ENCODE results near the gene CPZ. TPM values are rescaled to one million over a fixed set of nuclear protein-coding genes. Genes with fewer than 3 reads are reported as not detected.

The CPZ gene
- total RNA-seq, 1 experiment from 2014 or later, result 37.3 TPM

GRCh38 chr4:8597791-8598190, 5.2 kb downstream of the CPZ start:
- TF ChIP-seq CTCF (conservative IDR thresholded peaks at IDR 0.05), result no peak
- Histone ChIP-seq H2BK120ac (ENCODE audit: low read depth, low read length, poor library complexity, severe bottlenecking) (no peak overlapping the region), H4K20me1 (ENCODE audit: control insufficient read depth, insufficient read depth, insufficient read length) (no peaks in the 10 kb centered on the region)

More at GRCh38 chr4:8597791-8598190, 5.2 kb downstream of the CPZ start:
- Histone ChIP-seq H2BK12ac (ENCODE audit: insufficient read length, low read depth, low read length) (no peak overlapping the region), H2BK20ac (ENCODE audit: low read depth, low read length, poor library complexity, severe bottlenecking) (no peak overlapping the region), H3K27ac (ENCODE audit: insufficient read length, low read depth, low read length) (no peak overlapping the region), H3K4me2 (ENCODE audit: insufficient read depth, insufficient read length, low read length) (no peak overlapping the region), H2AFZ (ENCODE audit: low read length) (no peak overlapping the region), H2BK5ac (ENCODE audit: insufficient read length, low read length) (no peak overlapping the region), H3K18ac (ENCODE audit: insufficient read length, low read depth, low read length) (no peak overlapping the region), H2BK15ac (ENCODE audit: low read depth, low read length) (no peak overlapping the region), H3K23me2 (ENCODE audit: insufficient read length, low read depth, low read length, poor library complexity, severe bottlenecking) (peaks cover 8% of the 10 kb centered on the region), H3K9ac (ENCODE audit: extremely low read depth, insufficient read length, low read length) (no peak overlapping the region), H4K5ac (ENCODE audit: insufficient read length, low read depth, low read length) (no peak overlapping the region), H3K56ac (ENCODE audit: insufficient read length, low read depth, low read length) (no peak overlapping the region), H4K91ac (ENCODE audit: insufficient read length, low read depth, low read length) (no peak overlapping the region), H4K8ac (replicated peaks; ENCODE audit: insufficient read length, low read depth, low read length) (no peak overlapping the region), H3K9me3 (ENCODE audit: control insufficient read depth, low read depth, low read length) (no peaks in the 10 kb centered on the region), H3K27me3 (ENCODE audit: insufficient read depth, low read length) (no peaks in the 10 kb centered on the region), H3K79me1 (ENCODE audit: insufficient read depth, low read depth, low read length, poor library complexity, severe bottlenecking) (no peaks in the 10 kb centered on the region), H3K4ac (ENCODE audit: low read depth, low read length) (no peak overlapping the region), H3K79me2 (ENCODE audit: insufficient read depth, low read length) (no peaks in the 10 kb centered on the region), H3T11ph (ENCODE audit: low read length) (no peak overlapping the region), H3K14ac (ENCODE audit: insufficient read depth, low read length) (no peak overlapping the region), H3K4me1 (ENCODE audit: insufficient read depth, low read length) (no peaks in the 10 kb centered on the region; the same call in 1 of the 2 replicates), H3K23ac (ENCODE audit: insufficient read length, low read depth, low read length) (no peak overlapping the region), H2AK5ac (ENCODE audit: insufficient read length, low read length) (no peak overlapping the region)
- H3K4me3 Mint-ChIP-seq, result no peak overlapping the region
- no peak overlapping the region for H3K27ac Mint-ChIP-seq
- H3K27me3 Mint-ChIP-seq (ENCODE audit: low read depth), result no peaks in the 10 kb centered on the region
- H3K9me3 Mint-ChIP-seq, result no peaks in the 10 kb centered on the region
- H3K4me1 Mint-ChIP-seq, result peaks cover 12 to 18% of the 10 kb centered on the region in 2 experiments
- DNase-seq, result no peak
- no CpG with 5 or more reads among the region's 15 CpGs for WGBS (ENCODE audit: extremely low coverage, insufficient read length, low lambda C conversion rate)
- H3K36me3 Mint-ChIP-seq (ENCODE audit: insufficient read depth in 1 of 3, low read depth in 3 of 3), result peaks cover 0 to 53% (median 34%) of the 10 kb centered on the region in 3 experiments; a peak in 6 of 7 replicates
